HT1080 (cell line): ENCODE results near the gene TUT1. TPM values are rescaled to one million over a fixed set of nuclear protein-coding genes. Genes with fewer than 3 reads are reported as not detected.

Experiments used
- DNase-seq: peaks from one replicate; pipeline ENCODE4 v3.0.0-alpha.2; 2015; ENCODE audit warnings: low read depth
- small RNA-seq: library from RNA; depleted of rRNA; stranded (forward); fragments of <200 nt; gene quantifications from one replicate; pipeline ENCODE3, GENCODE V24; 2014
- total RNA-seq: library from RNA; depleted of rRNA; stranded (reverse); fragments of >200 nt; shearing (Covaris generic); gene quantifications from 2 replicates; pipeline ENCODE4 v1.2.3, GENCODE V29; 2014; rRNA removed

Gene TUT1
- total RNA-seq, 1 experiment from 2014 or later = 21.0 TPM

DNA sequence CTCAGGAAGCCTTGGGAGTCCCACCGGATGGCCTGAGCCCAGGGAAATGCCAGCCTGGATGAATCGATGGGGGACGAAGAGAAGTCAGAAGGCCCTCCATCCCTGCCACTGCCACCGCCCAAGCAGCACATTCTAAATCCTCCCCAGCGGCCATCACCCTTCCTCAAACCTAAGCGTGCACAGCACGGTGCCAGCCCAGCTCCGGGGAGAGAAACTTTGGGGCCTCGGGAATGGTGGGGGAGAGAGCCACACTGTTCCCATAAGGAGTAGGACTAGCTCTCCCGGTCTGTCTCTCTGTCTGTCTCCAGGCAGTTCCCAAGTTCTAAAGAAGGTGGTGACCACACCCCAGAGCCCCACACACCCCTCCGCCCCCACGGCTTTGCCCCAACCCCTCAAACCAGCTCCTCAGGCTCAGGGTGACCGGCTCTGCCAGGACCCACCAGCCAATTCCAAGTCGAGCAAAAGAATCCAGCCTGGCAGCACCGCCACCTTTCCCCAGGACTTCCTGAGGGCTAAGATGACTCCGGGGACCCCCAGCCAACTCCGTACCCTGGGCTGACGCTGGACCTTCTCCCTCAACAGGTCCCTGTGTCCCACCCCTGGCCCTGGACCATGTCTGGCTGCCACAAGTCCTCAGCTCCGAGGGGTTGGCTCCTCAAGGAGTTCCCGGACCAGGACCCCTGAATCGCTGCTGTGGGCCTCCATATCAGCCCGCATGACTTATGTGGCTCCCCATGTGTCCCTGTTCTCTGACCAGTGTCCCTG, 47.5 kb downstream of the TUT1 start:
- no peak for DNase-seq

DNA sequence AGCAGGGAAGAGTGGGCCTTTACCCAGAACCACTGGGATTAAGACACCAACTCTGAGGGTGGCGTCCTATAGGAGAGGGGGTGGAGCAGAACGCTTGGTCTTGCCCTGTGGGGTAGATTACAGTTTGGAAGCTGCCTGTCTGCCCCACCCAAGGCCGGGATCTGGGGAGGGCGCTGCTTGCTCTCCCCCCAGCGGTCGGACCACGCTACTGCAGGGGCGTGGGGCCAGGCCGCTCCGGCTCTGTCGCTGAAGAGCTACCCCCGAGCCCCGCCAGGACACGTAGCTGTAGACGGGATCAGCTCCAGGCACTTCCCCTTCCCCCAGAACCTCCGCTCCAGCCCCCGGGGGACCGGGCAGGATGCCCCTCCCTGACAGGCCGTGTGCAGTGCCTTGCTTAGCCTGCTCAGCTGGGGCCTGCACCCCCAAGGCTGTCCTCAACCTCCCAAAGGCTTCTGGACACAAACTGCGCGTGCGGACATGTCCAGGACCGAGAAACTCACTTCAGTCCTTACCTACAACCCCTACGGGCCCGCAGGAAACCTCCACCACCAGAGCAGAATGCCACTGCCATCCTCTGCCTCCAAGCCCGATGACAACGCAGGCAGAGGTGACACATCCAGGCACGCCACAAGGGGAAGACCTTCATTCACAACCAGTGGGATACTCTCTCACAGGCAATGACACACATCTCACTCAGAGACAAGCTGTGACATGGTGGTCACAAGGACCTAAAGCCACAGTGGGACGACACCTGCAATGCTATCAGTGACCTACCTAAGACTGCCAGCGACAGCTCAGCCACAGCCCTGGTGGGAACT, 48.4 kb downstream of the TUT1 start:
- DNase-seq = peak; percentile 87

GRCh38 chr11:62542111-62542745, 49.1 kb downstream of the TUT1 start:
- DNase-seq = no peak

GRCh38 chr11:62540804-62541701, 50.3 kb downstream of the TUT1 start:
- no peak for DNase-seq

GRCh38 chr11:62539238-62539925, 51.9 kb downstream of the TUT1 start:
- peak; percentile 89 for DNase-seq

- DNase-seq = no peak
These were observed 52.7 kb downstream of the TUT1 start for GRCh38 chr11:62538470-62539237.

DNA sequence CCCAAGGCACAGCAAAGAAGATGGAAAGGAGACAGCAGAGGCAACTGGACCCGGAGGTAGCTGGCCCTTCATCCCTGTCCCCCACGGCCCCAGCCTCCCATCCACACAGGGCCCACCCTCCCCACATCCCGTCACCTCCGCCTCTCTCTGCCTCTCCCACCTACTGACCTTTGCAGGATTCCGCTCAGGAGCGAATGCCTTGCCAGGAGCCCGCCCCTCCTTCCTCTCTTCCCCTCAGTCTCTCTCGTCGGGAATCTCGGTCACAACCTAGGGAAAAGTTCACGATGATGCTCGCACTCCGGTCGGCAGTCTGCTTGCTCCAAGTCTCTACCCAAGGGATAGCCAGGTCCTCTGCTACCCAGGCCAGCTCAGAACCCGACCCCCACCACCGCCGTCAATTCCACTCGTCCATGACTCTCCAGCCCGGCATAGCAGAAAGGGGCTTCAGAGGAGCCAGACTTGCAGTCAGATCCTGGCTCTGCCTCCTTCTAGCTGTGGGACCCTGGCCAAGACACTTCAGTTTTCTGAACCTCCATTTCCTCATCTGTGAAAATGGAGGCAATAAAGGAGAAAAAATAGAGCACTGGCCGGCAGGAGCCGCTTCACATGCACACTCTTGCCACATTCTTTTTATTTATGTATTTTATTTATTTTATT, 54.9 kb downstream of the TUT1 start:
- DNase-seq = no peak

DNA sequence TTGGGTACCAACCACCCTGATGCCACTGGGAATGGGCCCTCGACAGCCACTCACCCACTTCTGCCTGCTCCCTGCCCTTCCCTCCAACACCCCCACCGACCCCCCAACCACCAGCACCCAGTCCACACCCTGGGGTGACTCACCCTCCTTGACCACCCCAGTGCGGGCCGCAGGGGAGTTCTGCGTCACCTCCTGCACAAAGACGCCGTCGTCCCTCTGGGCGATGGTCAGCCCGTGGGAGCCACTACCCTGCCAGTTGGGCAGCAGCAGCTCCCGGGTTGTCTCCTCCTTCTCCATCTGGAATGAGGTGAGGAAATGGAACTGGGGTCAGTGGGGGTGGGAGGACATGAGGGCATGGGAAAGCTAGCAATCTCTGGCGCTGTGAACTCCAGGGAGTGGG, 55.5 kb downstream of the TUT1 start:
- DNase-seq = no peak

GRCh38 chr11:62534779-62535545, 56.4 kb downstream of the TUT1 start:
- DNase-seq = no peak

- DNase-seq = no peak
These were observed 59.2 kb downstream of the TUT1 start for GRCh38 chr11:62532096-62532495.

Small RNAs within 50 kb of the gene (small RNA-seq; reads per million reads assigned to genes)
- not detected for gene AP001458.1
- gene EEF1G = not detected
- gene MIR6747 = not detected

Other genes starting within 250 kb of the TUT1 start
- not detected in 2 replicates for gene SCGB1A1, start 172.5 kb downstream of the TUT1 start, total RNA-seq
- gene AHNAK, start 44.7 kb downstream of the TUT1 start, total RNA-seq = 184 and 193 TPM in 2 replicates
- 1,970 and 1,995 TPM in 2 replicates for gene EEF1G, start 17.6 kb downstream of the TUT1 start, total RNA-seq
- gene MTA2, start 10.3 kb upstream of the TUT1 start, total RNA-seq = 179 and 193 TPM in 2 replicates
- gene EML3, start 21.3 kb upstream of the TUT1 start, total RNA-seq = 27.5 and 28.7 TPM in 2 replicates
- 3.3 and 7.7 TPM in 2 replicates for gene ROM1, start 21.7 kb upstream of the TUT1 start, total RNA-seq
- 63.8 and 67.2 TPM in 2 replicates for gene B3GAT3, start 30.5 kb upstream of the TUT1 start, total RNA-seq
- 191 and 221 TPM in 2 replicates for gene GANAB, start 55.1 kb upstream of the TUT1 start, total RNA-seq
- gene INTS5, start 61.8 kb upstream of the TUT1 start, total RNA-seq = 33.8 and 41.9 TPM in 2 replicates
- 239 and 266 TPM in 2 replicates for gene C11orf98, start 73.7 kb upstream of the TUT1 start, total RNA-seq
- gene CSKMT, start 73.8 kb upstream of the TUT1 start, total RNA-seq = 31.0 and 33.5 TPM in 2 replicates
- 28.6 and 38.0 TPM in 2 replicates for gene UQCC3, start 80.2 kb upstream of the TUT1 start, total RNA-seq
- gene LBHD1, start 80.7 kb upstream of the TUT1 start, total RNA-seq = 4.8 and 6.6 TPM in 2 replicates
- 128 and 144 TPM in 2 replicates for gene UBXN1, start 87.5 kb upstream of the TUT1 start, total RNA-seq
- 0.13 and 0.20 TPM in 2 replicates for gene LRRN4CL, start 98.0 kb upstream of the TUT1 start, total RNA-seq
- 18.8 and 19.2 TPM in 2 replicates for gene BSCL2, start 115.9 kb upstream of the TUT1 start, total RNA-seq
- not detected in 2 replicates for gene GNG3, start 116.2 kb upstream of the TUT1 start, total RNA-seq
- 4.1 and 9.3 TPM in 2 replicates for gene HNRNPUL2, start 135.9 kb upstream of the TUT1 start, total RNA-seq
- 55.6 and 67.9 TPM in 2 replicates for gene TTC9C, start 137.0 kb upstream of the TUT1 start, total RNA-seq
- gene ZBTB3, start 162.6 kb upstream of the TUT1 start, total RNA-seq = 9.2 and 9.8 TPM in 2 replicates
- 92.6 and 143 TPM in 2 replicates for gene POLR2G, start 170.1 kb upstream of the TUT1 start, total RNA-seq
- 27.0 and 29.2 TPM in 2 replicates for gene TAF6L, start 179.9 kb upstream of the TUT1 start, total RNA-seq
- 112 and 181 TPM in 2 replicates for gene TMEM179B, start 195.9 kb upstream of the TUT1 start, total RNA-seq
- gene TMEM223, start 200.5 kb upstream of the TUT1 start, total RNA-seq = 46.4 and 47.4 TPM in 2 replicates
- 27.4 and 46.3 TPM in 2 replicates for gene NXF1, start 213.9 kb upstream of the TUT1 start, total RNA-seq
- 32.8 and 34.0 TPM in 2 replicates for gene STX5, start 240.5 kb upstream of the TUT1 start, total RNA-seq
- gene TEX54, start 241.3 kb upstream of the TUT1 start, total RNA-seq = 0.66 TPM in 1 of 2 replicates, not detected in the other
- gene WDR74, start 248.1 kb upstream of the TUT1 start, total RNA-seq = 145 and 176 TPM in 2 replicates